GM19239 (cell line): Measurements from ENCODE around the gene PML.
"Not testable (repeated sequence)": the region's sequence is repeated elsewhere in the genome, so short reads cannot be mapped to it uniquely, and the experiment has no call there.

Source experiments
- DNase-seq: peaks from one replicate; pipeline ENCODE4 v3.0.0; 2011; ENCODE audit warnings: low spot score; ENCODE audit not compliant: insufficient read length
- FAIRE-seq: peaks from 2 replicates; lab custom pipeline; 2011; peaks lifted over from hg19 to GRCh38; lab: Jason Lieb, UNC

PML gene

GRCh38 chr15:73957785-73958184 is 36.7 kb upstream of the PML start:
- FAIRE-seq (no peak), DNase-seq (no peak)

GRCh38 chr15:73959012-73959581 is 35.4 kb upstream of the PML start:
- FAIRE-seq = no peak
- no peak for DNase-seq

DNA sequence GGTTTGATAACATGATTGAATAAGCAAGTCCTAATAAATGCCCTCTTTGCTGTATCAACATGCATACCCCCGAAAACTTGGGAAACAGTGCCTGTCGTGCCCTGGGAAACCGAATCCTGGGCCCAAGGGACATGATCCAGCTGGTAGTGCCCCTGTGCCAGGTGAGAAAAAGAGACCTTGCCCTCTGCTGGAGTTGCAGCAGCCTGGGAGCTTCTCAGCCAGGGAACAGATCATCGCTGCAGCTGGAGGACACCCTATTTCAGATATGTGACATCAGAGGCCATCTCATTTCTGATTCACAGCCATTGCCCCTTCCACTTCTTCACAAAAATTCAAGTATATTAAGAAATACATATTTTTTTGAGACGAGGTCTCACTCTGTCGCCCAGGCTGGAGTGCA is 34.7 kb upstream of the PML start:
- no peak for FAIRE-seq
- no peak for DNase-seq

DNA sequence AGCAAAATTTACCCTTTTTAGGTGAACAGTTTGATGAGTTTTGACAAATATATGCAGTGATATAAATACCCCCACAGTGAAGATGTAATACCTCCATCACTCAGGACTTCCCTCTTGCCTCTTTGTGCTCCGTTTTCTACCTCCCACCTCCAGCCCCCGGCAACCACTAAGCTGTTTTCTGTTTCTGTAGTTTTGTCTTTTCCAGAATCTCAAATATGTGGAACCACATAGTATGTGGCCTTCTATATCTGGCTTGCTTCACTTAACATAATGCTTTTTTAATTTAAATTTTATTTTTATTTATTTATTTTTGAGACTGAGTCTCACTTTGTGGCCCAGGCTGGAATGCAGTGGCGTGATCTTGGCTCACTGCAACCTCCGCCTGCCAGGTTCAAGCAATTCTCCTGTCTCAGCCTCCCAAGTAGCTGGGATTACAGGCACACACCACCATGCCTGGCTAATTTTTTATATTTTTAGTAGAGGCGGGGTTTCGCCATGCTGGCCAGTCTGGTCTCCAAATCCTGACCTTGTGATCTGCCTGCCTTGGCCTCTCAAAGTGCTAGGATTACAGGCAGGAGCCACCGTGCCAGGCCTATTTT is 33.9 kb upstream of the PML start:
- DNase-seq, FAIRE-seq: not testable (repeated sequence)

GRCh38 chr15:73962433-73962832 is 32.1 kb upstream of the PML start:
- DNase-seq (no peak), FAIRE-seq (no peak)

- FAIRE-seq = peak; percentile 73
- DNase-seq = peak; percentile 69
Measured at GRCh38 chr15:73964736-73965093, 29.8 kb upstream of the PML start.

DNA sequence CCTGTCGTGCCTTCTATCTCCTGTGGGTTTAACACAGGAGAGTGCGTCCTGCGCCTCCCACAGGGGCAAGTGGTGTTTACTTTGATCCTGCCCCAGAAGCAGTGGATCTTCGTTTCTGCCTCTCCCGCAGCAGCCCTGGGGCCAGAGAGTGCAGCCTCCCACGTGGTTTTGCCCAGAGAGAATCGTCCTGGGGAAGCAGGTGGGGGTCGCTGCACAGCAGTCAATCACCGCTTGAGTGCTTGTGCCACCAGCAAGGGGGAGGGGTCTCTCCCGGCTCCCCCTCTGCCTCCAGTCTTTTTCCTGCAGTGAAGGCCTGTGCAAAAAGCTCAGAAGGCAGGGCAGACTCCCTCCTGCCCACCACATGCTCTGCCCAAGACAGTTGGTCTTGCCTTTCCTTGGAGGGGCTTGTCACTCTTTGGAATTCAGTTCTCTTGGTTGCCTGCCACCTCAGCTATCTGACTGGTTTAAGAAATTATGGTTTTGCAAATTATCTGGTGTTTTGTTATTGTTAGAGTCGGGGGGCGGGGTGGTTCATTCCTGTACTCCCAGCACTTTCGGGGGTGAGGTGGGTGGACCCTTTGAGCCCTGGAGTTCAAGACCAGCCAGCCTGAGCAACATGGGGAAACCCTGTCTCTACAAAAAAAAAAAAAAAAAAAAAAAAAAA is 29.3 kb upstream of the PML start:
- no peak for FAIRE-seq

GRCh38 chr15:73965758-73966113 is 28.8 kb upstream of the PML start:
- peak; percentile 42 for DNase-seq
- peak; percentile 80 for FAIRE-seq

More for the DNA sequence above, 29.3 kb upstream of the PML start:
- no peak for DNase-seq

DNA sequence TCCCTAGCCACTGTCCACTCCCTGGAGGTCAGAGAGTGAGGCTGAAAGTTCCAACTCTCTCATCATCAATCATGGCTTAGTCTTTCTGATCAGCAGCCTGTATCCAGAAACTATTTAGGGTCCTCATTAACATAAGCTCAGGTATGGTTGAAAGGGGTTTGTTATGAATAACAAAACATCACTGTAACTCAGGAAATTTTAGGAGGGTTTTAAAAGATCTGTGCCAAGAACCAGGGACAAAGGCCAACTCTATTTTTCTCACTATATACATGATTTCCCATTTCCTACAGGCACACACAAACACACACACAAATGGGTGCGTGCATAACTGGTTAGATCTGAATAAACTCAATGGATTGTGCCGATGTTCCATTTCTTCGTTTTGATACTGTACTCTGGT is 26.1 kb upstream of the PML start:
- FAIRE-seq = no peak

GRCh38 chr15:73969151-73969759 is 25.3 kb upstream of the PML start:
- DNase-seq = no peak
- FAIRE-seq = no peak

More for the DNA sequence above, 26.1 kb upstream of the PML start:
- no peak for DNase-seq

- FAIRE-seq (peak; percentile 93), DNase-seq (peak; percentile 85)
Measured at GRCh38 chr15:73972984-73973682, 21.4 kb upstream of the PML start.

DNA sequence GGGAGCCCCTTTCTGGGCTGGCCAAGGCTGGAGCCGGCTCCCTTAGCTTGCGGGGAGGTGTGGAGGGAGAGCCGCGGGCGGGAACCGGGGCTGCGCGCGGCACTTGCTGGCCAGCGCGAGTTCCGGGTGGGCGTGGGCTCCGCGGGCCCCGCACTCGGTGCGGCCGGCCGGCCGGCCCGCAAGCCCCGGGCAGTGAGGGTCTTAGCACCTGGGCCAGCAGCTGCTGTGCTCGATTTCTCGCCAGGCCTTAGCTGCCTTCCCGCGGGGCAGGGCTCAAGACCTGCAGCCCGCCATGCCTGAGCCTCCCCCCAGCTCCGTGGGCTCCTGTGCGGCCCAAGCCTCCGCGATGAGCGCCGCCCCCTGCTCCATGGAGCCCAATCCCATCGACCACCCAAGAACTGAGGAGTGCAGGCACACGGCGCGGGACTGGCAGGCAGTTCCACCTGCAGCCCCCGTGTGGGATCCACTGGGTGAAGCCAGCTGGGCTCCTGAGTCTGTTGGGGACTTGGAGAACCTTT is 20.8 kb upstream of the PML start:
- FAIRE-seq, DNase-seq: not testable (repeated sequence)

GRCh38 chr15:73975440-73976125 is 18.9 kb upstream of the PML start:
- FAIRE-seq, DNase-seq: not testable (repeated sequence)

DNA sequence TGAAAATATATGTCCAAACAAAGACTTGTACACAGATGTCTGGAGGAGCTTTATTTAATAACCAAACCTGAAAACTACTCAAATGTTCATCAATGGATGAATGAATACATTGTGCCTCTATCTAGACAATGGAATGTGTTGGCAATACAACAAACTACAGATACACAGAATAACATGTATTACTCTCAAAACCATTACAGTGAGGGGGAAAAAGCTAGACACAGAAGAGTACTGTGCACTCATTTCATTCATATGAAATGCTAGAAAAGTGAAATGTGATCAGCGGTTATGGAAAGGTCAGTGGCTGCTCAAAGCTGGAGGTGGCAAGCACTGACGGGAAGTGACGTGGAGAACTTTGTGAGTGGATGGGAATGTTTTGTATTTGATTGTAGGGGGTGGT is 15.6 kb upstream of the PML start:
- FAIRE-seq (no peak), DNase-seq (no peak)

DNA sequence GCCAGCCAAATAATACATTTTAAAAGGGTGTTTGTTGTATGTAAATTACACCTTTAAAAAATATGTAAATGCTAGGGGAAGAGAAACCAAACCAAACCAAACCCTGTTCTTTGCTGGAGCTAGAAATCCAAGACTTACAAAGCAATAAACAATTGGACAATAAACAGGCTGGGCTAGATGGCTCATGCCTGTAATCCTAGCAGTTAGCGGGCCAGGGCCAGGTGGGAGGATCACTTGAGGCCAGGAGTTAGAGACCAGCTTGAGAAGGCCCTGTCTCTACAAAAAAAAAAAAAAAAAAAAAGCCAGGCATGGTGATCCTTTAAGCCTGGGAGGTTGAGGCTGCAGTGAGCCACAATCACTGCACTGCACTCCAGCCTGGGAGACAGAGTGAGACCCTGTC is 14.9 kb upstream of the PML start:
- DNase-seq (no peak), FAIRE-seq (no peak)

DNA sequence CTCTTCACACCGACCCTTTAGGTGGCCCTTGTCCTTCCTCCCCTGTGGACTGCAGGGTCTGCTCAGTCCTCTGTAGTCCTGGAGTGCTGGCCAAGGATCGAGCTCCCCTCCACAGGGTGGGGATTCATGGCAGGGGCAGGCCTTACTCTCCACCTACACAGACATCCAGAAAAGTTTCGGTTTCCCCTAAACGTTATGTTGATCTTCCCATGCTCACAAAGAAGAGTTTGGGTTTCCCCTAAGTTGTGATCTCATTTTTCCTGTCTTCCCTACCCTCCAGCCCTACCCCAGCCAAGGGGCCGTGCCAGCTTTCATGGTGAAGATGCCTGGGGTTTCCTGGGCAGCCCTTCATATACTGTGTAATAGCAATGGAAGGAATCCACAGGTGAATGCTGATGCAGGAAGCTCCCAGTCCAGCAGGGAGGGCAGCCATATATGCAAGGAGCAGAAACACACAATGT is 12.7 kb upstream of the PML start:
- DNase-seq = no peak
- FAIRE-seq = peak; percentile 76

GRCh38 chr15:73982222-73982962 is 12.1 kb upstream of the PML start:
- no peak for DNase-seq
- FAIRE-seq = peak; percentile 83

GRCh38 chr15:73983211-73983727 is 11.2 kb upstream of the PML start:
- FAIRE-seq (no peak), DNase-seq (no peak)

GRCh38 chr15:73983773-73984172 is 10.7 kb upstream of the PML start:
- no peak for DNase-seq
- FAIRE-seq = no peak
